Left renal cortex interstitium (tissue), 4 donors: ENCODE results near the gene NCOA6. TPM values are rescaled to one million over a fixed set of nuclear protein-coding genes. Genes with fewer than 3 reads are reported as not detected.
"Not testable (repeated sequence)": the region's sequence is repeated elsewhere in the genome, so short reads cannot be mapped to it uniquely, and the experiment has no call there.

ENCODE experiments used
- DNase-seq, 4 donors: peaks; one replicate each; pipeline ENCODE4 v3.0.0-alpha.2; 2013; ENCODE audit warnings: low read depth in 4 of 4, low spot score in 2 of 4, missing footprints in 1 of 4
- polyA plus RNA-seq, 4 donors: library from polyadenylated mRNA; unstranded; fragments of 120-200 nt; gene quantifications; one replicate each; pipeline ENCODE4 v1.2.1, GENCODE V29; 2013; ENCODE audit not compliant: insufficient read length in 4 of 4

NCOA6 gene
- polyA plus RNA-seq, 4 donors, result 43.9 to 52.0 (median 48.0) TPM

DNA sequence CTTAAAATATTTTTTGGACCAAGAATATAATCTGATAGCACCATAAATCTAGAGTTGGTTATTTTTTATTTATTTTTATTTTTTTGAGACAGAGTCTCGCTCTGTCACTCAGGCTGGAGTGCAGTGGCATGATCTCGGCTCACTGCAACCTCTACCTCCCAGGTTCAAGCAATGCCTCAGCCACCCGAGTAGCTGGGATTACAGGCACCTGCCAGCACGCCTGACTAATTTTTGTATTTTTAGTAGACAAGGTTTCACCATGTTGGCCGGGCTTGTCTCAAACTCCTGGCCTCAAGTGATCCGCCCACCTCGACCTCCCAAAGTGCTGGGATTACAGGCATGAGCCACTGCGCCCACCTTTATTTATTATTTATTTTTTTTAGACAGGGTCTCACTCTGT, 45.2 kb downstream of the NCOA6 start:
- not testable (repeated sequence) for DNase-seq

DNA sequence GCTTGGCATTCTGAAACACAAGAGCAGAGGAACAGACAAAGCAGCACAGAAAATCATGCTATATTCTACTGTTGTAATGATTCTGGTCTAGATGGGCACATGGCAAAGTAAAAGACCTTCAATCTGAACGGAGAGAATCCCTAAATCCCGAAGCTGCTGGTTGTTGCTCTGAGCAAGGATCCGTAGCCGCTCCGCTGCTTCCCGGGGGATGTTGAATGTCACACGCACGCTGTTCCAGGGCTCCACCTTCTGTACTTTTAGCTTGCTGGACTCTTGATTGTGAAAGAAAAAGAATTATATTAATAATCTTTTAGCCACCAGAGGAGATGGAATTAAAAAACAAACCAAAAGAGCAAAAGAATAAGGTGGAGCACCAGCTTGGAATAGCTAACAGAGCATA, 49.3 kb downstream of the NCOA6 start:
- DNase-seq, result no peak

DNA sequence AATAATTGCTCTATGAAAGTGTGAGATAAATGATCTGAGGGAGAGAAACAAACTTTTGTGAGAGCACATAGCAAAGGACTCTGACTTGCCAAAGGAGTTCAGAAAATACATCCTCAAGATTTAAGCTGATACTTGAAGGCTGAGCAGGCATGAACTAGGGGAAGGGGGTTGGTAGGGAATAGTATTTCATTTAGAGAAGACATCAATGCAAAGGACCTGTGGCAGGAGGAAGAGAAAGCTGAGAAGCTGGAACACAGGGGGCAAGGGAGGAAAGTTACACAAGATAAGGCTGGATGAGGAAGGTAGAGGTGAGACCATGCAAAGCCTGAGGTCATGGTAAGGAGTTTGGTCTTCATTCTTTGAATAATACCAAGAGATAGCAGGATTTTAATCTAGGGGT, 50.6 kb downstream of the NCOA6 start:
- no peak for DNase-seq

DNA sequence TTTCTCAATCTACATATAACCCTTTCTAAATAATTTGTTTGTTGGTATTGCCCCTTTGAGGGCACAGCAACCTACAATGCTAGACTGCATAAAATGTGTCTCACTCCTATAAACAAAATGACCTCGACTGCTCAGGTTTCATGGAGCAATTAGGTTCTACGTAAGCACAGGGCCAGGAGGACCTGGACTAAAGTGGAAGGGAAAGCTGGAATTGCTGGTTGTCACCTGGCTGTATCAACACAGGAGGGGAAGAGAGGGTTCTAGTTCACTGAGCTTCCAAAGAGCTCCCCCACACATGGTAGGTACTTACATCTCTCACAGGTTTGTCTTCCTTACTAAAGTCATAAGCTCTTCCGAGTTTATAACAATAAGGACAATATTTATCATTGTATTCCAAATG, 51.0 kb downstream of the NCOA6 start:
- no peak for DNase-seq

DNA sequence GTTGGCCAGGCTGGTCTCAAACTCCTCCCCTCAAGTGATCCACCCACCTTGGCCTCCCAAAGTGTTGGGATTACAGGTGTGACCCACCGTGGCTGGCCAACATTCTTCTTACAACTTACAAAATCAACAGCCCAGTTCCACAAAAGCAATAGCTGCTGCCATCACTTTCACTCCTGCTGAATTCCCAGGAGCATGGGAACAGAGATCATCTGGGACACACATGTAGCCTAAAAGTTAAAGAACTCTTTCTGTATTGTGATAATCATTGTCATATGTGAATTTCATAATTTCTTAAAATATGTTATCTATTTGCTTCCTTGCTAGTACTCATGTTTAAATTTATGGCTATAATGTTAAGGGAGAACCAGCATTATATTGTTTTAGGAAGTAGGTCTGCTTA, 51.7 kb downstream of the NCOA6 start:
- no peak for DNase-seq

DNA sequence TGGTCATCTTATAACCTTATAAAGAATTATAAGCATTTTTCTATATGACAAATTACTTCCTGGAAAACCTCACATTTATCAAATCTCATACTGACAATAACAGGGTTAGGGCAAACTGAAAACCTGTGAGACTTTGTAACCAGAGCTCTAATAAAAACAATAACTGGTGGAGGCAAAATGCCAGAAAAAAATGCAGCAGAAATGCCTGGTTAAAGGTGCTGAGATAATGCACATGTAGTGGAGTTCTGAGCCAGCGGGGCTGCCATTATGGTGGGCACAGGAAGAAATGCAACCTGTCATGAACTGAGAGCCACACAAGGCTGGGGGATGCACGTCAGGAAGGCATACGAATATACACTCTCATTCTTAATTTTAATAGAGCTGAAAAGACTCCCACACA, 53.0 kb downstream of the NCOA6 start:
- DNase-seq, result no peak

DNA sequence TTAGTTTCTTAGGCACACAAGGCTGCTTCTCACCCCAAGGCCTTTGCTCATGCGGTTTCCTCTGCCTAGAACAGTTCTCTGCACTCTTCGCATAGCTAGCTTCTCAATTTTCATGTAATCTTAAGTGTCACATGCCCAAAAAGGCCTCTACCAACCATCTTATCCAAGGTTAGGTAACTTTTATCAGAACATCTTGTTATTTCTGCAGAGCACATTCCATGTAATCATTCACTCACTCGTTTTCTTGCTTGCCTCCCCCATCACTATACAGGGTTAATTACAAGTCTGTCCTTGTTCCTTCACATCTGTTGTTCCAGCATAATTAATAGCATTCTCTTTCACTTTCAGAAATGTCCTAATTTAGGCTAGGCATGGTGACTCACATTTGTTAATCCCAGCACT, 53.8 kb downstream of the NCOA6 start:
- DNase-seq, result no peak

DNA sequence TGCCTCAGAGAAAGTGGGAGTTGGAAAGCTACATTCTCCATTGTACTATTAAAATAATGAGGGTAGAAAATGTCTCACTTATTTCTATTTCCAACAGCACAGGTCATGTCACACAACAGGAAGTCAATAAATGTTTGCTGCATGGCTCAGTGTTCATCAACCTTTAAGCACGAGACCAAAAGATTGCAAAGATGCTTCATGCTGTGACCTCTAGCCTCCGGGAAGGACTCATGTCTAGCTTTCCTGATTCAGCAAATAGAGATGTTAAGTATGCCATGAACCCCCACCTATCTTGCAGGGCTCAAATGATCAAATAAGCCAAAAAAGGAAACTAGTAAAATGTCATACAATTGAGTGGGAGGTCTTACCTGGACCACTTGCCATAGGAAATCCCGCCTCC, 57.4 kb downstream of the NCOA6 start:
- DNase-seq, result no peak

DNA sequence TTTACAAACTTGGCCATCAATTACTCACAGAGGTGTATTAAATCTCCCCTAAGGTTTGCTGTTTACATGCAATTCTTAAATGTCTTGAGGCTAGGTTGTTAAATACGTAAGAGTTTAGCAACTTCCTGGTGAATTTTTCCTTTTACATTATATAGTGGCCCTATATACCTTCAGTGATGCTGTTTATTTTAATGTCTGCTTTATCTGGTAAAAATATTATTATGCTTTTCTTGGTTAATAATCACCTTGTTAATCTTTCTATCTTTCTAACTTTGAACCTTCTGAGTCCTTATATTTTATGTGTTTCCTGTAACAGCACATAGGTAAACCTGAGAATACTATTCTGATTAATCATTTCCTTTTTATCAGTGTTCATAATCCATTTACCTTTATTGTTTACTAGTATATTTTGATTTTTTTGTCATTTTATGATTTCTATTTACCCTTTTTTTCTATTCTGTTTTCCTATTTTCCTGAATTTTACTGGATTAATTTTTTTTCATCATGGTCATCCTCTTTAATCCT, 63.4 kb downstream of the NCOA6 start:
- no peak for DNase-seq

DNA sequence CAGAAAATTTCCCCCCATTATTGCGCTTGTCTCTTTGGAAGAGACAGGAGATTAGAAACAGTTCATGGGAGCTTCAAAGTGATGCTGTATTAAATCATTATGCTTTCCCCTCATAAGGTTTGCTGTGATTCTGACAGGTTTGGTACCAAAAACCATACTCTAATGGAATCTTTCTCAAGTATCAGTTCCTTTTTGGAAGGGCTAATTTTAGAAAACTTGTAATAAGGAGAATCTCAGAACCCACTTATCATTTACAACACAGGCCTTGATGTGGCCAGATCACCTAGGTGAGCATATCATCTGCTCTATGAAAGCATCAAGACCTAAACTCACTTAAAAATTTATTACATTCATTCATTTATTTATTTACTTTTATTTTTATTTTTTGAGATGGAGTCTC, 70.1 kb downstream of the NCOA6 start:
- no peak for DNase-seq

DNA sequence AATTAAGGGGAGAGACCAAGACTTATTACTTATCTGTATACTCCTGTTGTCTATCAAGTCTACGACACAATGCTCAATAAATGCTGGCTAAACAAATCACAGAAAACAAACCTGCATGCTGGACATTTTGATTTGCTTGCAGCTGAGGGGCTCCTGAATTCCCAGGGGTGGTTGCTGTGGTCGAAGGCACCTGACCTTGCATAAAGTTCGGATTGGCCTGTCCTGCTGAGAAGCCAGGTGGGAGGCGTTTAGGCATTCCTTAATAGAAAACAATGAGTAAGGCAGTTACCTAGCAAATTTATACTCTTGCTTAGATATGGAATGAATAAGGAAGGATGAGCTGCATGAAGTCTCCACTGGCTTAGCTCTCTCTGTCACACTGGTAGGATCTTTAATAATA, 70.8 kb downstream of the NCOA6 start:
- DNase-seq, result no peak

DNA sequence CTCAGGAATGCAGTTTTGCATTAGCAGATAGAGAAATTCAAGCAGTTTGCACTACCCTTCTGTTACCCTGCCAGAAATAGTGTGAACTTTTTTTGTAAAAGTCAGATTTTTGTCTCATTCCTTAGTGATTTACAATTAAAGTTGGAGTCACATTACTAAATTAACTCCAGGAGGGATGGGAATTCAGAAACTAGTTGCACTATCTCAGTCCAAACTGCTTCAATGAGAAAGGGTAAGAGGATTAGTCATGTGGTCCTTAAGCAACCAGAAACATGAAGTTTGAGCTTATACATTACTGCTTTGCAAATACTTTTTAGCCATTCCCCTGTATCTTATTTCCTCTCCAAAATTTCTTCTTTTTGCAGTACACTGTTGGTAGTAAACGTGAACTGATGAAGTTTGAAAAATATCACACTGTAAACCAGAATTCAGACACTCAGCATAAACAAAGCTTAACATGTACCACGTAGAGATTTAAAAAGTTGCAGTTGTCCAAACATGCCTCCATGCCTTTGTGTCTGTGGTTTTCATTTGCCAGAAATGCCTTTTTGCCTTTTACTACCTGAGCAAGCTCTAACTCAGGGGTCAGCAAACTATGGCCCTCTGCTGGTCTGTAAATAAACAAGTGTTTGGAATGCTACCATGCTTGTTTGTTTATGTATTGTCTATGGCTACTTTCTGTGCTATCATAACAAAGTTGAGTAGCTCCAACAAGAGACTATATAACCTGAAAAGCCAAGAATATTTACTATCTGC, 71.6 kb downstream of the NCOA6 start:
- no peak for DNase-seq

DNA sequence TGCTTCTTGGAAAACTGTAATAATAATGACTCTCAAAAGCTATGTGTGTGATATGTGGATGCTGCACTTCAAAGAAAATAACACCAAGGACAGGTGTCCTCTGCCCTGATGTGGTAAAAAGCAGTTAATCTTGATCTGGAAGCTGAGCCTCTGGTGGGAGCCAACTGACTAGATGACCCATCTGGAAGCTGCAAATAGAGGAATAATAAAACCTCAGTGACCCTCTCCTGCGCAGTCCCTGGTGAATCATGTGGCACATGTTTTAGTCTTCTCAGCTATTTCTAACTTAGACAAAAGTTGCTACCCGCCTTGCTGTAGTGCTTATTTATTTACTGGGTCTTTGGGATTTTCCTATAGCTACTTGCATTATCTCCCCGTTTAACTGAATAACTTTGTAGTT, 74.0 kb downstream of the NCOA6 start:
- DNase-seq, result no peak

DNA sequence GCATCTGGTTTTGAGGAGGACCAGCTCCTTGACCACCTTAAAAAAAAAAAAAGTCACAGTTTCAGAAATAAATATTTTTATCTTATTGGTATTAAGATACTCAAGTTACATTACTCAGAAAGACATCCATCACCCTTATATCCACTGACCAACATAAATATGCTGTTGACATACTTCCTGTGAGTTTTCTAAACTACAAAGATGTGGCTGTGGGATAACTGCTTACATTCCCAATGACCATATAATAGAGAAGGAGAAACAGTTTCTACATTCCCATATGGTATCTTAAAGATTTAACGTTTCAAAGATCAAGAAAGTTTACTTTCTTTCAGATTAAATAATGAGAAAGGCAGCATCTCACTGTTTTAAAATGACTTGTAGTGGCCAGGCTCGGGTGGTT, 75.0 kb downstream of the NCOA6 start:
- no peak for DNase-seq

DNA sequence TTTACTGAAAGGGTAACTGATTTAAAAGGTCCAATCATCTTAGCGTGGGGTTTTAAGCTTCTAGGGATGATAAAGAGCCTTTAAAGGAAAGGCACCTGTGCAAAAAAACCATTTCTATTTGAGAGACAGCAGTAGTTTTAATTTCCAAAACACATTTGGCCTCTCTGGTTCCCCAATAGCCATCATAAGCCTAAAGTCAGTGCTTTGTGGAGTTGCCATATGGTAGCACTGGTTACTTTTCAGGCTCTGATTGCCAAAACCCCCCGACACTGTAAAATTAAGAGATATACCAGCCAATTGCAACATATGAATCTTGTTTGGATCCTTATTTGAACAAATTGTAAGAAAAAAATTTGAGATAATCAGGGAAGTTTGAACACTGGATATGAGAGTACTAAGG, 76.7 kb downstream of the NCOA6 start:
- no peak for DNase-seq

DNA sequence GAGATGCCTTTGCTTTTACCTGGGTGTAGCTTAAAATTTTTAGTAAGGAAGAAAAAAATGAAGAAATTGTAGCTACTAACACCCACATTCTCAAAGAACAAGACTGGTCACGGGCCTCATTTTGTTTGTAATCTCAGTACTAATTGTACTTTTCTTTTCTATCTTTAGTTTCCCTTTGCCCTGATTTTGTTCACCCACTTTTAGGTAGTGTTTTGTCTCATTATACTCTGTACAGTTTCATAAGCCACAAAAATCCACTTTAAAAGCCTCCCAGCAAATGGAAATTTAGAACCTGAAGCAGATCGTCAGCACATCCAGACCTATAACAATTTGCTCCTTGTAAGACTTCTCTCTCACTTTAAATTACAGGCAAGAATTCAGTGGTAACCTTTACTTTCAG, 78.0 kb downstream of the NCOA6 start:
- no peak for DNase-seq

DNA sequence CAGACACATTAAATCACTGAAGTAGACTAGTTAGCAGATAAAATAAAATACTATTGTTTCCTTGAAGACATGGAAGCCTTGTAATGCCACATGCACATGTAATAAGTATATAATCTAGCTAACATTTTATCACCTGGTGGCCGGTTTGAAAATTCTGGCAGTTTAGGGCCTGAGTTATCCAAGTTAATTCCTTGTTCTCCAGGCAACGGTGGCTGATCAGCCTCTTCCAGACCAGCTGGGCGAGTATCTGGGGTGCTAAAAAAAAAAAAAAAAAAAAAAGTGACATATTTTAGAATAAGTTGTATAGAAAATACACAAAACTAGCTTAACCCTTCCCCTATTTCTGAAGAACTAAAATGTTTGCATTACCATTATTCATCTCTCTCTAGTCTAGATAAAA, 78.8 kb downstream of the NCOA6 start:
- no peak for DNase-seq

DNA sequence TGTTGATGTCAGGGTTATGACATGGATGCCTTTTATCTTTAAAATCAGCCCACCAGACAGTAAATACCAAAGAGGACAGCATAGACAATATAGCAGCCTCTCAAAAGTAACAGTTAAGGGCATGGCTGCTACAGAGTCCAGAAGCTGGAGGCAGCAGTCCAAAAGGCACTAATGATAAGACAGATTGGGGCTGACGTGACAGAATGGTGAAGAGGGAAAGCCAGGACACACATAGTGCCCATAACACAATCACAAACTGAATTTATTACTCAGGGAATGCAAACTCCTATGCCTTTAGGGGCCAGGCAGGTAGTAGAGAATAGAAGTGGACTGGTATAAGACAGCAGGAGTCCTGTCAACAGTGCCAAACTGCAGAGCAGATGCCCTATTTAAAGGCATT, 80.6 kb downstream of the NCOA6 start:
- no peak for DNase-seq

DNA sequence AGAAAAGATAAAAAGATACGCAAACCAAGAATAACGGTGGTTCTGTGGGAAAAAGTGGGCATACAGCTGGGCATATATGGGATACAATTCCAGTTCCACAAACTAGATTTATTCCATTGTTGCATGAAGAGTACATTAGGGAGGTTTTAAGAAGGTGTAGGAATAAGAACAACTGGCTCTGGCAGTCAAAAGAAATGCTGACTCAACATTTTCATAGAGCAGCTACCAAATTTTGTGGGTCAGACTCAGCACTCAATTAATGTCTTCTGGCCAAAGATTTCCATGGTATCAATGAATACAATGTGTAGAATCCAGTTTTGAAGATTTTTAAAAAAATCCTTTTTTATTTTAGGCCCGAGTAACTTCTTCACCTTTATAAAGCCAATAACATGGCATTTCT, 81.1 kb downstream of the NCOA6 start:
- no peak for DNase-seq

DNA sequence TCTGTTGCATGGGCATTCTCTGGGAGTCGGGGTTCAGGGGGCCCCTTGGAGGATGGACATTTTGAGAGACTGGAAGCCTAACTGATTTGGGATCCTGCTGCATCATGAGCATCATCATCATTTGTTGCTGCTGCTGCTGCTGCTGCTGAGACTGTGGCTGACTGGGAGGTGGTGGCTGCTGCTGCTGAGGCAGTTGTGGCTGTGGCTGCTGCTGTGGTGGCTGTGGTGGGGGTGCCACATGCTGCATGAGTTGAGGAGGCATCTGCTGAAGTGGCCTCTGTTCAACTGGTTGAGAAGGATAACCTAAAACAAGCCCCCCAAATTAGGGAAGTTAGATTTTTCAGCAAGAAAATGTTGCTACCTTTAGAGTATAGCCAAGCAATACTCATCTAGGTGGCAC, 82.4 kb downstream of the NCOA6 start:
- no peak for DNase-seq

DNA sequence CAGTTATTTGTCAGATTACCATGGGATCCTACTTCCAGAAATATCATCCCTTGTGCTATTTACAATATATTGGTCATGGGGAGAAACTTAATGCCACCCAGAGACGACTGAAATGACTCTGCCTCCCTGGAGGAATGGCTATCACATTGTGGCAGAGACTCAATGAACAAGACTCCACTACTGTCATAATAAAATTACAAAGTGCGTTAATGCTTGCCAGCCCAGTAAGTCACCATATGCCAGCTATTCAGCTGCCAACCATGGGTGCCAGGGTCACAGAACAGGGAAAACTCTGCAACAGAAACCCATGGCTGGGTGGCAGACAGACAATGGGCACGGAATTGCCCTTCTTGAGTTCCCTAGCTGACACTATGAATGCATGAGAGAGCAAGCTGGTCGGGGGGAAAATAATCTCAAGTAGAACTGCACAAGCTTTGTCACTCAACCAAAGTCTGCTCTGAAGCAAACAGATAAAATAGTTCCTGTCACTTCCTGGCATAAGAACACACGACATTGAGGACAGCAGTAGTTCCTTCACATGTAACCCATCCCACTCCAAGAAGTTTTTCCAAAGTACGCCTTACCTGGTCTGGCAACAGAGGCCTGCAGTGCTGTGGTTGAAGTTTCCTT, 89.2 kb downstream of the NCOA6 start:
- no peak for DNase-seq

DNA sequence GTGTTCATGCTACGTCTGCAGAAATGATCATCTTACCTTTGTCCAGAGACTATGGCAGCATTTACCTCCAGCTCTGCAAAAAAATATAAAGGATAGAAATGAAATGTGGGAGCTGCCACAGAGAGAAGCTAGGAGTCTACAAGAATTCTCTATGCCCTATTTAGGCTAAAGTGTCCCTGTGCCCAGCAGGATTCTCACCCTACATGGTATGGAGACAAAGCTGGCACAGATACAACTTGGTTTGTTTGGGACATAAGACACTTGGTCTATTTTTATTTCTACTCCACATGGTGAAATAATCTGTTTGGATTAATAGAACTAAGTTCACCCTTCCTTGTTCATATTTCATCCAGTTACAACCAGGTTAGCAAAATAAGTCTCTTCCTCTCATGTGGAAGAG, 92.9 kb downstream of the NCOA6 start:
- no peak for DNase-seq
